Endothelial cell of umbilical vein (primary cell): ENCODE results near the gene CDC42. TPM values are rescaled to one million over a fixed set of nuclear protein-coding genes. Genes with fewer than 3 reads are reported as not detected.

ENCODE experiments used
- BruUV-seq: library from RNA; stranded (reverse); fragments of 400-500 nt; replicated peaks from 2 replicates; lab custom pipeline; 2021; lab: Mats Ljungman, UMichigan
- CTCF ChIA-PET: fragments of 300-600, 350-600 bp; sonication (Branson Sonifier 250); formaldehyde crosslinking; loops from one replicate; lab custom pipeline; 2021; ENCODE audit warnings: antibody characterized with exemption, inconsistent platforms; lab: Charles Lee
- POLR2A ChIA-PET: fragments of 300-600, 350-600 bp; sonication (Branson Sonifier 250); formaldehyde crosslinking; loops from one replicate; lab custom pipeline; 2021; ENCODE audit warnings: antibody characterized with exemption, inconsistent platforms; lab: Charles Lee
- DNase-seq: peaks from one replicate; pipeline ENCODE4 v3.0.0-alpha.2; 2011; ENCODE audit warnings: low read depth, low spot score
- FAIRE-seq: peaks from 2 replicates; lab custom pipeline; 2011; peaks lifted over from hg19 to GRCh38; lab: Jason Lieb, UNC
- H2AFZ ChIP-seq: 2 replicates; pipeline ENCODE4 v1.6.0; 2012; ENCODE audit warnings: low read depth, low read length, control low read depth, inconsistent platforms
- H3K27ac ChIP-seq: 2 replicates; pipeline ENCODE4 v1.5.1; 2011; ENCODE audit warnings: low read depth, mild to moderate bottlenecking, control low read depth, low read length, moderate library complexity; ENCODE audit not compliant: insufficient read depth
- H3K27me3 ChIP-seq, 2 experiments: 2 replicates each; pipeline versions ENCODE4 v1.6.0 to v1.6.1; 2011; ENCODE audit warnings: low read length in 2 of 2, mixed read lengths in 1 of 2; ENCODE audit not compliant: control insufficient read depth in 2 of 2, insufficient read depth in 2 of 2
- H3K36me3 ChIP-seq, 2 experiments: 2 replicates in 1 of 2; 3 replicates in 1 of 2; pipeline ENCODE4 v1.5.1; 2011; ENCODE audit warnings: low read length in 2 of 2, mild to moderate bottlenecking in 1 of 2, moderate library complexity in 1 of 2; ENCODE audit not compliant: control insufficient read depth in 2 of 2, insufficient read depth in 2 of 2; ENCODE audit errors: extremely low read depth in 1 of 2
- H3K4me1 ChIP-seq: 3 replicates; pipeline ENCODE4 v1.5.1; 2011; ENCODE audit warnings: mild to moderate bottlenecking, low read length; ENCODE audit not compliant: control insufficient read depth, insufficient read depth; ENCODE audit errors: extremely low read depth
- H3K4me2 ChIP-seq: 2 replicates; pipeline ENCODE4 v1.6.1; 2011; ENCODE audit warnings: low read length, control low read depth, mixed read lengths; ENCODE audit not compliant: insufficient read depth
- H3K4me3 ChIP-seq, 3 experiments: fragments of 200-600 bp in 1 of 3; sonication (generic), shearing (Covaris generic) in 1 of 3; replicated peaks in 1 of 3; 2 replicates each; pipeline ENCODE4 v1.5.1; 2011 to 2016; ENCODE audit warnings: control low read depth in 3 of 3, low read length in 3 of 3, mild to moderate bottlenecking in 2 of 3, inconsistent platforms in 1 of 3, low read depth in 1 of 3, moderate library complexity in 1 of 3; ENCODE audit not compliant: insufficient read depth in 1 of 3
- H3K79me2 ChIP-seq: 2 replicates; pipeline ENCODE4 v1.6.0; 2012; ENCODE audit warnings: low read length, inconsistent platforms; ENCODE audit not compliant: control insufficient read depth, insufficient read depth
- H3K9ac ChIP-seq: replicated peaks from 2 replicates; pipeline ENCODE3; 2011; ENCODE audit warnings: low read length, control low read depth; ENCODE audit not compliant: insufficient read depth; ENCODE audit errors: extremely low read depth
- H3K9me1 ChIP-seq: replicated peaks from 3 replicates; pipeline ENCODE4 v1.6.0; 2011; ENCODE audit warnings: mild to moderate bottlenecking, low read length; ENCODE audit not compliant: control insufficient read depth, insufficient read depth; ENCODE audit errors: extremely low read depth
- H3K9me3 ChIP-seq: replicated peaks from 2 replicates; pipeline ENCODE4 v1.5.1; 2012; ENCODE audit warnings: low read length, inconsistent platforms; ENCODE audit not compliant: control insufficient read depth, insufficient read depth
- H4K20me1 ChIP-seq: replicated peaks from 2 replicates; pipeline ENCODE3; 2011; ENCODE audit warnings: mild to moderate bottlenecking, low read length; ENCODE audit not compliant: control insufficient read depth, insufficient read depth; ENCODE audit errors: extremely low read depth
- CTCF ChIP-seq, 2 donors: IDR thresholded peaks; 1 replicate in 1 of 2; 2 replicates in 1 of 2; pipeline ENCODE4 v1.5.1; 2011; ENCODE audit warnings: low read length in 2 of 2, mild to moderate bottlenecking in 2 of 2, moderate library complexity in 2 of 2, control low read depth in 1 of 2, inconsistent platforms in 1 of 2, low read depth in 1 of 2; ENCODE audit not compliant: insufficient read depth in 1 of 2; ENCODE audit errors: extremely low read depth in 1 of 2
- EZH2 ChIP-seq: IDR thresholded peaks from 2 replicates; pipeline ENCODE4 v1.6.1; 2012; ENCODE audit warnings: borderline replicate concordance, low read depth, mild to moderate bottlenecking, moderate library complexity, low read length, inconsistent platforms; ENCODE audit not compliant: severe bottlenecking
- FOS ChIP-seq: IDR thresholded peaks from 2 replicates; pipeline ENCODE4 v1.6.1; 2011; ENCODE audit warnings: mild to moderate bottlenecking, low read length, moderate library complexity, borderline replicate concordance; ENCODE audit not compliant: insufficient read depth
- GATA2 ChIP-seq: IDR thresholded peaks from 2 replicates; pipeline ENCODE4 v1.7.0; 2011; ENCODE audit warnings: low read depth, mild to moderate bottlenecking, moderate library complexity, mixed read lengths, low read length; ENCODE audit not compliant: insufficient read length, insufficient read depth
- JUN ChIP-seq: IDR thresholded peaks from 2 replicates; pipeline ENCODE4 v1.6.1; 2011; ENCODE audit warnings: borderline replicate concordance, low read depth; ENCODE audit not compliant: insufficient read length, insufficient read depth
- MAX ChIP-seq: IDR thresholded peaks from 2 replicates; pipeline ENCODE4 v1.6.1; 2011; ENCODE audit not compliant: insufficient read depth, insufficient read length
- MYC ChIP-seq: IDR thresholded peaks from one replicate; pipeline ENCODE4 v1.6.1; 2011; ENCODE audit warnings: mild to moderate bottlenecking, low read depth, low read length
- POLR2A ChIP-seq: IDR thresholded peaks from 2 replicates; pipeline ENCODE4 v1.6.1; 2012; ENCODE audit warnings: low read depth, mild to moderate bottlenecking, control low read depth, low read length
- POLR2AphosphoS5 ChIP-seq: IDR thresholded peaks from 2 replicates; pipeline ENCODE4 v1.6.1; 2012; ENCODE audit warnings: low read depth, mild to moderate bottlenecking, control low read depth, low read length, moderate library complexity; ENCODE audit not compliant: insufficient read depth
- dilution Hi-C: fragments of 300-500 bp; cut with MboI; formaldehyde crosslinking; loops from one replicate; pipeline ENCODE4 v1.15.0; 2019; ENCODE audit warnings: low sequenced_read_pairs; ENCODE audit not compliant: extremely low pct_ligation_motif_present
- intact Hi-C: fragments of 100-400 bp; cut with micrococcal nuclease; formaldehyde crosslinking; loops from one replicate; pipeline ENCODE4 v1.10.0; 2022
- polyA plus RNA-seq, 4 experiments: library from polyadenylated mRNA; depleted of rRNA in 3 of 4; stranded (reverse) in 3 of 4; unstranded in 1 of 4; fragments of >200 nt; gene quantifications; 2 replicates each; pipeline versions ENCODE4 v1.2.1 to v1.2.3, GENCODE V29; 2011 to 2012; ENCODE audit warnings: missing spikeins in 1 of 4
- total RNA-seq: library from RNA; stranded (reverse); gene quantifications from 2 replicates; pipeline ENCODE4 v1.2.3, GENCODE V29; 2021

CDC42 gene
- total and polyA plus RNA-seq, 2 donors (not counting 3 experiments of a cell fraction or from before 2014, with no cell fraction given), result 199 to 381 TPM

- ChIA-PET POLR2A (no interaction called here), CTCF (no interaction called here)
- DNase-seq, result no peak
- no peak overlapping the region for H3K4me3 ChIP-seq
- H4K20me1 ChIP-seq, result peaks cover 3% of the 10 kb centered on the region
- H3K9me1 ChIP-seq, result no peaks in the 10 kb centered on the region
- TF ChIP-seq JUN, result no peak
- no peak for TF ChIP-seq POLR2A
- no peak for TF ChIP-seq FOS
- TF ChIP-seq POLR2AphosphoS5, result no peak
- no peak for TF ChIP-seq EZH2
- TF ChIP-seq GATA2, result no peak
- no peak for TF ChIP-seq CTCF (IDR thresholded peaks at IDR 0.05; ENCODE audit: extremely low read depth in 1 of 2, insufficient read depth in 1 of 2, low read depth in 1 of 2, low read length in 2 of 2)
- TF ChIP-seq MYC, result no peak
- TF ChIP-seq MAX, result no peak
- FAIRE-seq, result no peak
- no peak overlapping the region for H3K4me2 ChIP-seq
- H3K4me1 ChIP-seq, result peaks cover 4% of the 10 kb centered on the region
- intact Hi-C loops (no loop called here), dilution Hi-C loops (no loop called here)
- H3K27me3 ChIP-seq, result no peaks in the 10 kb centered on the region
- BruUV-seq, result no TSS peak
- H3K36me3 ChIP-seq, result peaks cover 0 to 17% of the 10 kb centered on the region in 2 experiments
- H3K9me3 ChIP-seq, result no peaks in the 10 kb centered on the region
- H2AFZ ChIP-seq, result no peak overlapping the region
- no peak overlapping the region for H3K9ac ChIP-seq
- no peak overlapping the region for H3K27ac ChIP-seq
- peaks cover 4% of the 10 kb centered on the region for H3K79me2 ChIP-seq
These were observed 67.9 kb downstream of the CDC42 start for GRCh38 chr1:22120469-22120790.
